GM19468 (cell line): ENCODE results near the gene ABHD4.
A peak's percentile ranks its signal among the peaks of the same experiment; 100 is the strongest.
"Not testable (repeated sequence)": the region's sequence is repeated elsewhere in the genome, so short reads cannot be mapped to it uniquely, and the experiment has no call there.

ENCODE experiments used
- ATAC-seq: cut with Tn5 transposase; IDR thresholded peaks from one replicate; pipeline ENCODE4 v1.9.1; 2021; ENCODE audit warnings: mild to moderate bottlenecking, moderate library complexity, moderate number of reproducible peaks; ENCODE audit not compliant: unreplicated experiment; ENCODE audit errors: extremely low read depth

Gene ABHD4

GRCh38 chr14:22587677-22588422 is 10.2 kb upstream of the ABHD4 start:
- not testable (repeated sequence) for ATAC-seq

- no peak for ATAC-seq
Measured at GRCh38 chr14:22588526-22589095, 9.5 kb upstream of the ABHD4 start.

GRCh38 chr14:22589096-22589839 is 8.8 kb upstream of the ABHD4 start, which contains the start of gene DAD1:
DAD1 (minus strand) TSS chr14:22589224; CDS start chr14:22589157, 67 bp downstream.
- ATAC-seq: peak; percentile 74

- ATAC-seq: no peak
Measured at GRCh38 chr14:22593189-22593588, 4.9 kb upstream of the ABHD4 start.

- no peak for ATAC-seq
Measured at GRCh38 chr14:22593601-22594000, 4.5 kb upstream of the ABHD4 start.

- ATAC-seq: no peak
Measured at GRCh38 chr14:22594156-22594716, 3.9 kb upstream of the ABHD4 start.

GRCh38 chr14:22596354-22596879 is 1.7 kb upstream of the ABHD4 start:
- ATAC-seq: no peak

- ATAC-seq: no peak
Measured at GRCh38 chr14:22597265-22597664, 835 bp upstream of the ABHD4 start.

- ATAC-seq: no peak
Measured at GRCh38 chr14:22597771-22598098, 365 bp upstream of the ABHD4 start.

GRCh38 chr14:22598896-22599244 is 770 bp downstream of the ABHD4 start:
- no peak for ATAC-seq

- no peak for ATAC-seq
Measured at GRCh38 chr14:22599349-22599748, 1.2 kb downstream of the ABHD4 start.

- ATAC-seq: no peak
Measured at GRCh38 chr14:22600027-22600426, 1.9 kb downstream of the ABHD4 start.

- no peak for ATAC-seq
Measured at GRCh38 chr14:22601456-22601855, 3.4 kb downstream of the ABHD4 start.

- ATAC-seq: no peak
Measured at GRCh38 chr14:22601996-22602395, 3.9 kb downstream of the ABHD4 start.

GRCh38 chr14:22602862-22603261 is 4.8 kb downstream of the ABHD4 start:
- no peak for ATAC-seq

- ATAC-seq: no peak
Measured at GRCh38 chr14:22606380-22606779, 8.3 kb downstream of the ABHD4 start.

GRCh38 chr14:22607291-22607690 is 9.2 kb downstream of the ABHD4 start:
- ATAC-seq: no peak

GRCh38 chr14:22610931-22611330 is 12.8 kb downstream of the ABHD4 start:
- no peak for ATAC-seq

GRCh38 chr14:22613106-22613695 is 15.1 kb downstream of the ABHD4 start:
- ATAC-seq: no peak

- no peak for ATAC-seq
Measured at GRCh38 chr14:22613736-22614239, 15.7 kb downstream of the ABHD4 start.
